K562 (cell line): ENCODE results near the gene ASB15. TPM values are rescaled to one million over a fixed set of nuclear protein-coding genes. Genes with fewer than 3 reads are reported as not detected.

Experiments
- CTCF ChIP-seq, 3 experiments: IDR thresholded peaks in 2 of 3; conservative IDR thresholded peaks in 1 of 3; 2 replicates each; pipeline ENCODE4 v1.5.1; 2011 to 2012; ENCODE audit warnings: low read length in 3 of 3, mild to moderate bottlenecking in 3 of 3, control low read depth in 2 of 3, improper control_type of control experiment in 1 of 3, inconsistent platforms in 1 of 3, low read depth in 1 of 3, mixed read lengths in 1 of 3, moderate library complexity in 1 of 3; ENCODE audit not compliant: insufficient read depth in 2 of 3
- HMBOX1 ChIP-seq: sonication (generic); IDR thresholded peaks from 2 replicates; pipeline ENCODE4 v1.6.1; 2016
- IFI16 ChIP-seq: fragments of 250-450 bp; sonication (Bioruptor Pico); IDR thresholded peaks from 2 replicates; pipeline ENCODE4 v2.1.2; 2022; ENCODE audit warnings: mild to moderate bottlenecking, inconsistent platforms
- POLR3A ChIP-seq: IDR thresholded peaks from 2 replicates; pipeline ENCODE4 v1.6.1; 2011; ENCODE audit warnings: borderline replicate concordance, mild to moderate bottlenecking, moderate library complexity; ENCODE audit not compliant: insufficient read length, insufficient read depth; ENCODE audit errors: extremely low read depth
- RCOR1 ChIP-seq, 2 experiments: IDR thresholded peaks; 2 replicates each; pipeline ENCODE4 v1.6.1; 2012; ENCODE audit warnings: low read depth in 2 of 2, low read length in 2 of 2, borderline replicate concordance in 1 of 2, improper control_type of control experiment in 1 of 2
- SNIP1 ChIP-seq: fragments of 450-650 bp; IDR thresholded peaks from 2 replicates; pipeline ENCODE4 v1.7.1; 2017; ENCODE audit warnings: low read depth, mild to moderate bottlenecking
- TAF7 ChIP-seq: fragments of 450-650 bp; IDR thresholded peaks from 2 replicates; pipeline ENCODE4 v1.6.1; 2016; ENCODE audit warnings: missing genetic modification characterization, missing compliant biosample characterization
- UBTF ChIP-seq, 2 experiments: IDR thresholded peaks; 2 replicates each; pipeline ENCODE4 v1.6.1; 2012; ENCODE audit warnings: improper control_type of control experiment in 2 of 2, low read depth in 2 of 2, low read length in 2 of 2, borderline replicate concordance in 1 of 2
- VEZF1 ChIP-seq: fragments of 200-800 bp; sonication (Bioruptor generic); IDR thresholded peaks from 2 replicates; pipeline ENCODE4 v1.6.1; 2017; ENCODE audit warnings: missing genetic modification characterization, missing compliant biosample characterization
- ZNF584 ChIP-seq: fragments of 200-800 bp; sonication (Bioruptor generic); IDR thresholded peaks from 2 replicates; pipeline ENCODE4 v1.6.1; 2016; ENCODE audit warnings: low read depth, mild to moderate bottlenecking, missing genetic modification characterization, missing compliant biosample characterization
- polyA plus RNA-seq, 8 experiments: library from polyadenylated mRNA; depleted of rRNA in 4 of 8; stranded (reverse) in 5 of 8; unstranded in 3 of 8; fragments of >200 nt; fragmentation: Nextera tagmentation in 2 of 8; fragmentation: Illumina TruSeq in 1 of 8; extraction: Ambion mirVana in 2 of 8; extraction: Trizol in 1 of 8; gene quantifications; 2 replicates each; pipeline versions ENCODE4 v1.2.1 to v1.2.3, GENCODE V29; 2011 to 2014; ENCODE audit warnings: inconsistent platforms in 1 of 8, missing spikeins in 1 of 8
- total RNA-seq, 7 experiments: library from RNA; depleted of rRNA in 6 of 7; stranded (reverse); fragments of >200 nt in 6 of 7; fragmentation: Illumina TruSeq in 2 of 7; extraction: Trizol in 2 of 7; gene quantifications; 2 replicates each; pipeline versions ENCODE4 v1.2.1 to v1.2.3, GENCODE V29; 2011 to 2021; ENCODE audit warnings: low replicate concordance in 1 of 7

The ASB15 gene
- total and polyA plus RNA-seq, 9 of the 15 experiments (the other 6 are each of a cell fraction or from before 2014, with no cell fraction given) = 0.03 to 0.14 (median 0.04) TPM; not detected in 3

- no peak for TF ChIP-seq UBTF (IDR thresholded peaks at IDR 0.05; ENCODE audit: borderline replicate concordance in 1 of 2, low read depth in 2 of 2, low read length in 2 of 2)
- no peak for TF ChIP-seq TAF7
- TF ChIP-seq CTCF (IDR thresholded peaks at IDR 0.05 in 2 of 3, conservative IDR thresholded peaks at IDR 0.05 in 1 of 3; ENCODE audit: insufficient read depth in 2 of 3, low read depth in 1 of 3, low read length in 3 of 3) = no peak
- TF ChIP-seq POLR3A = no peak
- peak; percentile 90 for TF ChIP-seq HMBOX1
- no peak for TF ChIP-seq SNIP1
- no peak for TF ChIP-seq VEZF1 (CRISPR knock-in tag)
- TF ChIP-seq IFI16 (CRISPR knock-in tag) = no peak
- 0 out of 2 replicates have a peak, but pooled peaks have one; percentile 12 for TF ChIP-seq ZNF584 (CRISPR knock-in tag)
- TF ChIP-seq RCOR1 (IDR thresholded peaks at IDR 0.05; ENCODE audit: borderline replicate concordance in 1 of 2, low read depth in 2 of 2, low read length in 2 of 2) = peak in 1 of 2 experiments; percentile 54; a peak in 1 of 4 replicates
Measured at GRCh38 chr7:123612024-123612423, 10.4 kb downstream of the ASB15 start (continued).
